Right lung (tissue), 5 donors: Measurements from ENCODE around the gene PIP4K2A. TPM values are rescaled to one million over a fixed set of nuclear protein-coding genes. Genes with fewer than 3 reads are reported as not detected.
A peak's percentile ranks its signal among the peaks of the same experiment; 100 is the strongest.
"Not testable (repeated sequence)": the region's sequence is repeated elsewhere in the genome, so short reads cannot be mapped to it uniquely, and the experiment has no call there.

ENCODE experiments used
- DNase-seq, 2 donors: peaks; one replicate each; pipeline ENCODE4 v3.0.0-alpha.2; 2013
- polyA plus RNA-seq, 5 donors: library from polyadenylated mRNA; unstranded; fragments of 120-200 nt; gene quantifications; one replicate each; pipeline versions ENCODE4 v1.2.1 to v1.2.3, GENCODE V29; 2013; ENCODE audit warnings: inconsistent platforms in 1 of 5, low replicate concordance in 1 of 5; ENCODE audit not compliant: insufficient read length in 5 of 5, insufficient read depth in 1 of 5

PIP4K2A gene
- polyA plus RNA-seq, 5 donors = 21.2 to 28.7 (median 26.6) TPM

GRCh38 chr10:22556774-22557173 lies 157.6 kb downstream of the PIP4K2A start:
- DNase-seq = no peak

- peak; percentile 93 to 95 for DNase-seq
Observed at GRCh38 chr10:22554461-22555182, 159.8 kb downstream of the PIP4K2A start.

GRCh38 chr10:22553452-22553995 lies 160.9 kb downstream of the PIP4K2A start:
- DNase-seq = no peak

- no peak for DNase-seq
Observed at GRCh38 chr10:22552888-22553378, 161.4 kb downstream of the PIP4K2A start.

- no peak for DNase-seq
Observed at GRCh38 chr10:22551681-22552365, 162.6 kb downstream of the PIP4K2A start.

GRCh38 chr10:22550732-22551131 lies 163.6 kb downstream of the PIP4K2A start:
- no peak for DNase-seq

- no peak for DNase-seq
Observed at GRCh38 chr10:22548344-22548743, 166.0 kb downstream of the PIP4K2A start.

GRCh38 chr10:22545643-22546042 lies 168.7 kb downstream of the PIP4K2A start:
- no peak for DNase-seq

GRCh38 chr10:22544325-22545068 lies 169.9 kb downstream of the PIP4K2A start:
- DNase-seq = peak; percentile 19 to 35

GRCh38 chr10:22542773-22543172 lies 171.6 kb downstream of the PIP4K2A start:
- DNase-seq = no peak

- DNase-seq = no peak
Observed at GRCh38 chr10:22541900-22542299, 172.5 kb downstream of the PIP4K2A start.

- no peak for DNase-seq
Observed at GRCh38 chr10:22539579-22540298, 174.6 kb downstream of the PIP4K2A start.

GRCh38 chr10:22537810-22538209 lies 176.6 kb downstream of the PIP4K2A start:
- DNase-seq = no peak

- DNase-seq = no peak
Observed at GRCh38 chr10:22536620-22537019, 177.8 kb downstream of the PIP4K2A start.

GRCh38 chr10:22534849-22535604 lies 179.4 kb downstream of the PIP4K2A start:
- DNase-seq = no peak

GRCh38 chr10:22531441-22531840 lies 182.9 kb downstream of the PIP4K2A start:
- no peak for DNase-seq

GRCh38 chr10:22531008-22531407 lies 183.4 kb downstream of the PIP4K2A start:
- DNase-seq = no peak

- no peak for DNase-seq
Observed at GRCh38 chr10:22527520-22527919, 186.9 kb downstream of the PIP4K2A start.

- DNase-seq = not testable (repeated sequence)
Observed at GRCh38 chr10:22524333-22524732, 190.0 kb downstream of the PIP4K2A start.

GRCh38 chr10:22520645-22521044 lies 193.7 kb downstream of the PIP4K2A start:
- not testable (repeated sequence) for DNase-seq
